Pulmonary artery endothelial cell (primary cell): ENCODE data around the gene RPL13. TPM values are rescaled to one million over a fixed set of nuclear protein-coding genes. Genes with fewer than 3 reads are reported as not detected.

Source experiments
- total RNA-seq: library from RNA; depleted of rRNA; stranded (reverse); fragments of >200 nt; gene quantifications from 2 replicates; pipeline ENCODE4 v1.2.3, GENCODE V29; 2014

Gene RPL13
- total RNA-seq, 1 donor from 2014 or later = 3,609 TPM

Other genes starting within 250 kb of the RPL13 start
- gene ANKRD11, start 70.1 kb upstream of the RPL13 start, total RNA-seq = 53.0 and 58.1 TPM in 2 replicates
- gene SPG7, start 52.3 kb upstream of the RPL13 start, total RNA-seq = 99.5 and 119 TPM in 2 replicates
- gene CPNE7, start 15.1 kb downstream of the RPL13 start, total RNA-seq = 5.7 and 20.3 TPM in 2 replicates
- 0.07 and 0.39 TPM in 2 replicates for gene DPEP1, start 53.0 kb downstream of the RPL13 start, total RNA-seq
- 88.8 and 101 TPM in 2 replicates for gene CHMP1A, start 97.0 kb downstream of the RPL13 start, total RNA-seq
- 2.2 and 3.3 TPM in 2 replicates for gene SPATA33, start 97.2 kb downstream of the RPL13 start, total RNA-seq
- gene CDK10, start 126.0 kb downstream of the RPL13 start, total RNA-seq = 37.9 and 51.5 TPM in 2 replicates
- 14.8 and 16.3 TPM in 2 replicates for gene SPATA2L, start 141.0 kb downstream of the RPL13 start, total RNA-seq
- 5.9 and 7.1 TPM in 2 replicates for gene VPS9D1, start 160.2 kb downstream of the RPL13 start, total RNA-seq
- gene ZNF276, start 160.9 kb downstream of the RPL13 start, total RNA-seq = 18.9 and 25.8 TPM in 2 replicates